Stimulated activated naive CD8-positive, alpha-beta T cell treated with anti-CD3 and anti-CD28 coated beads, Interleukin-15, amount 100 ng/mL, for 72 hours (primary cell): ENCODE data around the gene RGS6.

Experiments used
- ATAC-seq: fragments of 150-1000 bp; cut with Tn5 transposase; 2 replicates; pipeline ENCODE4 v1.10.0; 2021; ENCODE audit warnings: mild to moderate bottlenecking, moderate library complexity
- DNase-seq, 2 donors: peaks; one replicate each; pipeline ENCODE4 v3.0.0; 2021 to 2022
- H3K27ac Mint-ChIP-seq, 2 donors: one replicate each; pipeline ENCODE4 v1.8.0; 2022; ENCODE audit warnings: mild to moderate bottlenecking in 2 of 2, mixed read lengths in 2 of 2, moderate library complexity in 2 of 2
- H3K27me3 Mint-ChIP-seq: one replicate; pipeline ENCODE4 v1.8.0; 2022; ENCODE audit warnings: mixed read lengths
- H3K4me1 Mint-ChIP-seq: one replicate; pipeline ENCODE4 v1.8.0; 2022; ENCODE audit warnings: mild to moderate bottlenecking, mixed read lengths
- H3K4me3 Mint-ChIP-seq, 2 donors: one replicate each; pipeline ENCODE4 v1.8.0; 2022; ENCODE audit warnings: mild to moderate bottlenecking in 2 of 2, mixed read lengths in 2 of 2, moderate library complexity in 1 of 2
- H3K9me3 Mint-ChIP-seq, 2 donors: one replicate each; pipeline ENCODE4 v1.8.0; 2022; ENCODE audit warnings: mixed read lengths in 2 of 2

RGS6 gene

DNA sequence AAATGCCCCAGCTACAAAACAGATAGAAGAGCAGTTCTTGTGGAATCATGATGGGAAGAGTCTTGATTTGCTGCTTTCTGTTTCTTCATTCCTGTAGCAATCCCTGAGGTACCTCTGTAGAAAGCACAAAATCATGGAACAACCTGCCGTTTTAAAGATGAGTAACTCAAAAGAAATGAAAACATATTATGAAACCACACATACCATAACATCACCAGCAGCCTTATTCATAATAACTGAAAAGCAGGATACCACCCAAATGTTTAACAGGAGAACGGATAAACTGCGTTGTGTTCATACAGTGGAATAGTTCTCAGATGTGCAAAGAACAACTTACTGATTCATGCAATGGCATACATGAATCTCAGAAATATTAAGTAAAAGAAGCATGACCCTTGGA is 188.1 kb downstream of the RGS6 start:
- no peak for DNase-seq
- H3K27ac Mint-ChIP-seq = no peak overlapping the region
- no peaks in the 10 kb centered on the region for H3K9me3 Mint-ChIP-seq
- H3K4me3 Mint-ChIP-seq = no peak overlapping the region
- H3K27me3 Mint-ChIP-seq = peaks cover 9% of the 10 kb centered on the region
- no peaks in the 10 kb centered on the region for H3K4me1 Mint-ChIP-seq
- no peak for ATAC-seq

DNA sequence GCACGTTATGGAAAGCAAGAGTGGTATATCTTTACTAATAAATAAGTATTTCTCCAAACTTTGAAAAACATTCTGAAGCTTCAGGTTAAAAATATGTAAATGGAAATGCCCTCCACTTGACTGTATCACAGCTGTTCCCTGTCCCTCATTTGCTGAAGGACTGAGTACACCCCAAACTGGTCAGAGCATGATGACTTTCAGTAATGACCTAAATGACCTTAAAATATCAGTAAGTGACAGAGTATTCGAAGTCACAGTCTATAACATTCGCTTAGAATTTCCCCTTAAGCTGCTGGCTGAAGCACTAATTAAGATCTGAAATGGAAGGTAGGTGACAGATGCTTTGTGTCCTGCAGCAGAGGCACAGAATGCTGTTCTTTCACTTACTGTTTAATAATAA is 191.5 kb downstream of the RGS6 start:
- H3K27me3 Mint-ChIP-seq = peaks cover 8% of the 10 kb centered on the region
- no peaks in the 10 kb centered on the region for H3K4me1 Mint-ChIP-seq
- ATAC-seq (no peak), DNase-seq (no peak)
- no peak overlapping the region for H3K4me3 Mint-ChIP-seq
- H3K27ac Mint-ChIP-seq = no peak overlapping the region
- H3K9me3 Mint-ChIP-seq = no peaks in the 10 kb centered on the region

DNA sequence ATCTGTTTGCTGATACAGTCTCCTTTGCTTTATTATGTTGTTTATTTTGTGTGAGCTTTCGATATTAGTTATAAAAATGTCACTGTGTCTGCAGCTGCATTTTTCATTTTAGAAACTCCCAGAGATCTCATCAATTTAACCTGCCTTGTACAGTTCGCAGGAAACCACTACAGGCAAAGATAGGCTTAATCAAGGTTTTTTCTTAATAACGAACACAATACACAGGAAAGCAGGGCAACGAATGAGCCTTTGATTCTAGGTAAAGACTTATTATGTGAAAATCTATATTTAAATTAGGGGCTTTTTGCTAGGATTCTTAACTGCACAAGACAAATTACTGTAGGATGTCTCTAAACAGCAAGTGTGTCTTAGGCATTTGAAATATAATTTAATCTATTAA is 191.9 kb downstream of the RGS6 start:
- H3K9me3 Mint-ChIP-seq = no peaks in the 10 kb centered on the region
- H3K27ac Mint-ChIP-seq = no peak overlapping the region
- no peak overlapping the region for H3K4me3 Mint-ChIP-seq
- H3K4me1 Mint-ChIP-seq = no peaks in the 10 kb centered on the region
- H3K27me3 Mint-ChIP-seq = peaks cover 8% of the 10 kb centered on the region
- DNase-seq = no peak
- no peak for ATAC-seq

DNA sequence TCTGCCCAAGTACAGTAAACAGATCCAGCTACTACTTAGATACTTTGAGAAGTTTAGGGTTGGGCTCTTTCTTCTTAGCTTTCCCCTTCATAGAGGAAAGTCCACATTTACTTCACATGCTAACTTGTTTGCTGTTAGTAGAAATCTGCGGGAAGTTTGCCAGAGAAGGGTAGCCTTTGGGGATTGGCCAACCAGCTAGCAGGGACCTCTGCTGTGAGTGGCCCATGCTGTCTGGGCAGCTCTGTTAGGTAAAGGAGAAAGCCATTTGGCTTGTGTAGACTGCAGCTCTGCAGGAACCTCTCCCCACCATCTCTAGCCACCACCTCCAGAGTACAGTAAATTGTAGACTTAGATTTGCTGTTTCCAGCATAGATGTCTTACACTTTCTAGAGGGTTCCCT is 193.9 kb downstream of the RGS6 start:
- Mint-ChIP-seq H3K27ac (no peak overlapping the region), H3K4me1 (no peaks in the 10 kb centered on the region), H3K4me3 (no peak overlapping the region), H3K27me3 (peaks cover 18% of the 10 kb centered on the region), H3K9me3 (no peaks in the 10 kb centered on the region)
- DNase-seq (no peak), ATAC-seq (no peak)

DNA sequence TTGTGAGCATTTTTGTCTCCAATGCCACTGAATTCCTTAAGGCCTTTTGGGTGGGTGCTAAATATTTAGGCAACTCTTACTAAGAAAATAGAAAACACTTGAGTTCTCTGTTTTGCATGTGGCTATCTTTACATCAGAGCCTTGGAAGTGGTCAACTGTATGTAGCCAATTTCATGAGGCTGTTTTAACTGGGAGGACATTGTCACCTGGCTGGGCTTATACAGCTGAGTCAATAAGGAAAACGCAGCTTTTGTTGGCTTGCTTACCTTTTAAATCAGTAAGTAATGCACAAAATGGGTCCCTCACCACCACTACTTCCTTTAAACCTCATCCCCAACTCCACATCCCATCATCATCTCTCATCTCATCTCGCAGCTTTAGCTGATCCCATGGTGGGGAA is 194.3 kb downstream of the RGS6 start:
- Mint-ChIP-seq H3K9me3 (no peaks in the 10 kb centered on the region), H3K4me3 (no peak overlapping the region), H3K27ac (no peak overlapping the region), H3K27me3 (peaks cover 18% of the 10 kb centered on the region), H3K4me1 (no peaks in the 10 kb centered on the region)
- ATAC-seq (no peak), DNase-seq (no peak)

DNA sequence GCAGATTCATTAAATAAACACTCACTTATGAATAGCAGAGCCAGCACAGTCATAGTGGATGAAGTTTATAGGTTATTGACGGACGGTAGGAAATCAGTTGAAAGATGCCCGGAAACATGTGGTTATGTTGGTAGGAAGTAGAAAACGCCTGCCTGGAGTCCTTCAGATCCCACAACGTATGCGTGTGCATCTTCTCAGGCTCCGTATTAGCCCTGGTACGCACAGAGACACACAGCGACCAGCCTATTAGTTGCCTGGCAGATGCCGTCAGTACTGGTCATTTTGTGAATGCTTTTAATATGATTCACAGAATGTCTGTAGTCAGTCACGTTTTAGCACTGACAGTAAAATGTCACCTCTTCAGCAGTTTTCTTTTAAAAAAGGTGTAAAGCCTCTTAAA is 196.4 kb downstream of the RGS6 start:
- ATAC-seq (no peak), DNase-seq (no peak)
- H3K27ac Mint-ChIP-seq = no peak overlapping the region
- H3K27me3 Mint-ChIP-seq = peaks cover 33% of the 10 kb centered on the region
- no peak overlapping the region for H3K4me3 Mint-ChIP-seq
- H3K4me1 Mint-ChIP-seq = no peaks in the 10 kb centered on the region
- H3K9me3 Mint-ChIP-seq = peaks cover 0 to 3% of the 10 kb centered on the region in 2 donors

DNA sequence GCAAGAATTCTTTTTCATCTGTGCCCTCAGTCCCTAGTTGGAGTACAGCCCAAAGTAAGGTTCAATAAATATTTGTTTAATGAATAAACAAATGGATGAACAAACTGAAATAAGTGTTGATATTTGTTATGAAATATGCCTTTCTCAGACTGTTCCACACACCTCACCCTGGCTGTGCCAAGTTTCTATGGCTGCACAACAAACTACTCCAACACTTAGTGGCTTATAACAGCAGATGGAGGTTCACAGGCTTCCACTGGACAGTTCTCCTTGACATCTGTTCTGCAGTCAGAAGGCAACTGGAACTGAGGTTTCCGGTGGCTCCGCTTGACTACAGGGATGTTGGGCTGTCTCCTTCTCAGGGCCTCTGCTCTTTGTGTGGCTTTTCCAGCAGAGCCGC is 197.1 kb downstream of the RGS6 start:
- peaks cover 40% of the 10 kb centered on the region for H3K27me3 Mint-ChIP-seq
- H3K4me1 Mint-ChIP-seq = no peaks in the 10 kb centered on the region
- DNase-seq (no peak), ATAC-seq (no peak)
- no peak overlapping the region for H3K4me3 Mint-ChIP-seq
- no peak overlapping the region for H3K27ac Mint-ChIP-seq
- H3K9me3 Mint-ChIP-seq = peaks cover 0 to 10% of the 10 kb centered on the region in 2 donors

DNA sequence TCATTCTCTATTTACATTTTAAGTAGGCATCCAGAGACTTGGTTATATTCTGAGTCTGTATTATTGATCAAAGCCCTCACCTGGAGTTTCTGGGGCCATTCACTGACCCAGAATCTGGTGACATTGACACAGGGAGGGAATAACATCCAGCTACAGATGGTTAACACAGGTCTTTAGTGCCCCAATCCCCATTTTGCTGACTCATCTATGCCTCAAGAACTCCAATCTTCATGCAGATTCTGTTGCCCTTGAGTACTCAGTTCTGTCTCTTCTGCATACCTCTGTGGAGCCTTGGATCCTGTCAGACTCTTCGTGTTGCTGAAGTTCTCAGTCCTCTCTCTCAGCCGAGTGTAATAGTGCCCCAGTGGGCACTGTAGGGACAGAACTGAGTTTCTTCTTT is 208.9 kb downstream of the RGS6 start:
- no peaks in the 10 kb centered on the region for H3K9me3 Mint-ChIP-seq
- H3K27me3 Mint-ChIP-seq = peaks cover 31% of the 10 kb centered on the region
- no peaks in the 10 kb centered on the region for H3K4me1 Mint-ChIP-seq
- no peak overlapping the region for H3K27ac Mint-ChIP-seq
- DNase-seq (no peak), ATAC-seq (no peak)
- no peak overlapping the region for H3K4me3 Mint-ChIP-seq

DNA sequence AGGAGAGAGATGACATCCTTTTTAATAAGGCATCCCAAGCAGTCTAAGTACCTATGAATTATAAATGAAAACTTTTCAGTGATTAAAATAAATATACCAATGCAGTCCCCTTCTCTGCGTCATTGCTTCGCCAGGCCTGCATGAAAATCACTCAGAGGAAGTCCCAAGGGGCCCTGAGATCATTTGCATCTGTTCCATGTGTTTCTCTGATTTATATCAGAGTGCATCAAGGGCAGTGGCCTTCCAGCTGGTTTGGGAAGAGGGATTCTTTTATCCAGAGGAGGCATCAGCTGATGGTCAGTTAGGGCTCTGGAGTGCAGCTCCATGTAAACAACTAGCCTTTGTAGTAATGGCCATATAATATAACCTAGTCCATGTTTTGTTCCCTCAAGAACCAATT is 210.1 kb downstream of the RGS6 start:
- DNase-seq (no peak), ATAC-seq (no peak)
- Mint-ChIP-seq H3K27ac (no peak overlapping the region), H3K27me3 (peaks cover 37% of the 10 kb centered on the region), H3K9me3 (no peaks in the 10 kb centered on the region), H3K4me1 (no peaks in the 10 kb centered on the region), H3K4me3 (no peak overlapping the region)

DNA sequence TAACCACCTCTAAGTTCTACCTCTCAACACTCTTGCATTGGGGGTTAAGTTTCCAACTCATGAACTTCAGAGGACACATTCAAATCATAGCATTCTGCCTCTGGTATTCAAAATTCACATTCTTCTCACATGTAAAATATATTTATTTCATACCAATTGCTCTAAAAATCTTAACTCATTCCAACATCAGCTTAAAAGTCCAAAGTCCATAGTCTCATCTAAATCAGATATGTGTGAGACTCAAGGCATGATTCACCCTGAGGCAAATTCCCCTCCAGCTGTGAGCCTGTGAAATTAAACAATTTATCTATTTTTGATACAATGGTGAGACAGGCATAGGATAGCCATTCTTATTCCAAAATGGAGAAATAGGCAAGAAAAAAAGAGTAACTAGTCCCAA is 214.0 kb downstream of the RGS6 start:
- ATAC-seq = no peak

DNA sequence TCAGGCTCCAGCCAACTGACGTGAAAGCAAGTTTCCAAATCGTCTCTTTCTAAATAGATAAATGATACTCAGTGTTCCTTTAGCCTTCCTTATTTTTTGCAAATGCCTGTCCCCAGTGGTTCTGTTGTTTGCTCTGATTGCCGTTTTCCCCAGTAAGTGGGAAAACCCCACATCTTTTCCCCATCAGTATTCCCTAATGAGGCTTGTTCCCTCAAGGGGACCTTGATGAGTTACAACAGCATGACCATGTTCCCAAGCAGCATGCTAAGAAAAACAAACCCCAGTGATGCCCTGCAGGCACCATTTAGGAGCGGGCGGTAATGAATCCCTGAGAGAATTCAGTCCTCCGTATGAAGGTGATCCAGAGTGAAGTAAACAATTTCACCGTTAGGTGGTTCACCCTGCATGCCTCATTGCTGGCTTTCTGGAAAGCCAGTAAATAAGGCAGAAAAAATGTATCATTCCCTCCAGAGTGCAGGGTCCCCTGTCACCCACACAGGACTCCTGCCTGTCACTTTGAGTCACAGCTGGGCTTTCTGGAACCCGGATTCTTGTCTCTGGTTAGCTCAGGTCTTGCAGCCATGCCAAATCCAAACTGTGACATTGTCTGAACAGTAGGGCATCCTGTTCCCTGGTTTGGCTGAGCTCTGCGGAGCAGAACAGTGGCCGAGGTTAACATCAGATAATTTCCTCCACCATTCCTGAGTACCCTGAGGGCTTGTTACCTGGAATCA is 222.6 kb downstream of the RGS6 start:
- peaks cover 13% of the 10 kb centered on the region for H3K4me1 Mint-ChIP-seq
- H3K4me3 Mint-ChIP-seq = no peak overlapping the region
- peaks cover 52% of the 10 kb centered on the region for H3K27me3 Mint-ChIP-seq
- peaks cover 12 to 20% of the 10 kb centered on the region in 2 donors for H3K9me3 Mint-ChIP-seq
- ATAC-seq = peak; percentile 39
- DNase-seq = peak in 1 of 2 donors; percentile 9
- H3K27ac Mint-ChIP-seq = no peak overlapping the region

More for the DNA sequence above, 214.0 kb downstream of the RGS6 start:
- Mint-ChIP-seq H3K9me3 (no peaks in the 10 kb centered on the region), H3K4me3 (no peak overlapping the region), H3K27ac (no peak overlapping the region), H3K27me3 (peaks cover 41% of the 10 kb centered on the region), H3K4me1 (no peaks in the 10 kb centered on the region)
- DNase-seq = no peak

DNA sequence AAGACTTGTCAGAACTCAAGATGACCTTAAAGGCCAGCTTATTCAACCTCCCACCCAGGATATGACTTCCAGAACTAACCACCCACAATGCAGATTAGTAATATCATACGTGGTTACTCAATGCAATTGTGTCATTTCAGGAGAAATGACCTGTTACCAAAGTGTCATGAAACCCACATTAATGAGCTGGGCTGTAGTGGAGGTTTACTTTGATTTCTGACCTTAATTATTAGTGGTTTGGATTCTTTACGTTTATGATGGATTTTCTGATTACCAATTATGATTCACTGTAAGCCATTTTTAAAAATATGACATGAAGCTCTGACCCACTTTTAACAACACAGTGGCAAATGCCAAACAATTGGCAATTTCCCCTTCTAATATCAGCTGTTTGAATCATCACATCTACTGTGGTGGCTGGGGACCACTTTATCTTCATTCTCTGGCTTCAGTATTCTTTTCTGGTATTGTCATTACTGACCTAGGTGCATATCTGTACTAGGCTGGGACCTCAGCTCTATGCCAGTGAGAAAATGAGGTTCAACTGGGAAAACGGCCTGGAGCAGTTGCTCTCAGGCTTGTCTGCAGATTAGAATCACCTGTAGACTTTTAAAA is 223.3 kb downstream of the RGS6 start:
- peak; percentile 87 for ATAC-seq
- Mint-ChIP-seq H3K4me1 (peaks cover 13% of the 10 kb centered on the region), H3K27me3 (peaks cover 52% of the 10 kb centered on the region), H3K9me3 (peaks cover 12 to 20% of the 10 kb centered on the region in 2 donors), H3K27ac (no peak overlapping the region), H3K4me3 (no peak overlapping the region)
- no peak for DNase-seq

DNA sequence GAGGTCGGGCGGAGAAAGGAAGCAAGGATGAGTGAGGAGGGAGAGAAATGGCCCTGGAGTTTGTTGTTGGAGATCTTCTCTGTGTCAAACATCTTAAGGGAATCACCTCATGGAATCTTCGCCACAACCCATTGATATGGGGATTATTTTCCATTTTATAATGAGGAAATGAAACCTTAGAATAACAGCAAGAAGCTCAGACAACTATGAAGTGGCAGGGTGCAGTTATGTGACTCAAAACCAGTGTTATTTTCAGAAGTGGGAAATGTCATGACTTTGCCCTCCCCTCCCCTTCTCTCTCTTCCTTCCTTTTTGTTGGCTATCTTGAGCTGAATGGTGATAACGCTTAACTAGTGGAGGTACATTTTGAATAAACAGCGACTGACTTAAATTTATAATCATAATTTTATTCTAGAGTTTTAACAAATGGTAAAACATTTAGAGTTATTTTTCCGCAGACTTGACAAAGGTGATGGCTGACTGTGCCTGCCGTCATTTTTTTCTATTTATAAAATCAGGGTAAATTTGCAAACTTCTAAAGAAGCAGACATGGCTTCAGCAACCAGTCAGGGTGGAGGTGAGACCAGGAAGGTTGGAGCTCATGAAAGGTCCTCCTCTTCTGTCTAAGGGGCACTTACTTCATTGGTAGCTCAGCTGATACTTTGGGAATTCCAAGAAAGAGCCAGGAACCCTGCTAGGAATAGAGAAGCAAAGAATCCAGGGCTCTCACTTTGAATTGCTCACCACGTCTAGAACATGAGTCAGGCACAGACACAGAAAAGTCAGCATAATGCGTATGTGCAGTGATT is 232.4 kb downstream of the RGS6 start:
- H3K4me1 Mint-ChIP-seq = peaks cover 13% of the 10 kb centered on the region
- no peak overlapping the region for H3K4me3 Mint-ChIP-seq
- ATAC-seq (no peak), DNase-seq (no peak)
- no peak overlapping the region for H3K27ac Mint-ChIP-seq
- H3K9me3 Mint-ChIP-seq = no peaks in the 10 kb centered on the region
- peaks cover 51% of the 10 kb centered on the region for H3K27me3 Mint-ChIP-seq

DNA sequence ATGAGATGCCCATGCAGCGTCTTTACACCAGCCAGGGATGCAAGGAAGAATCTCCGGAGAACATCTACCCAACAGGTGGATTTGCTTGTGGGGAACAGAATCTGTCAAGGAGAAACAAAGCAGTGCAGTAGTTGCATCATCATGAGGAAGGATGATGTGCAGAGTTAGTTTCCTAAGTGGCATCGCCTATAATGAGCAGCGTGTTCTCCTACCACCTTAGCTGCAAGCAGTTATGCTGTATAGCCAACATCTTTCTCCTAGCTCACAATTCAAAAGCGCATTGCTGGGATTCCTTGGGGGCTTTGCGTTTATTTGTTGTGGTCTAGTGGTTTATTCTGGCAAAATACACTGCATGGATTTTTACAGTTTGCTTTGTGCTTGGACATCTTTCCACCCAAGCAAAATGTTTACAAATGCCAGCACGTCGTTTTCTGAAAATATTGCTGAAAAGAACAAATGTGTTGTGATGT is 233.0 kb downstream of the RGS6 start:
- H3K27me3 Mint-ChIP-seq = peaks cover 51% of the 10 kb centered on the region
- H3K4me1 Mint-ChIP-seq = peaks cover 13% of the 10 kb centered on the region
- DNase-seq = no peak
- no peaks in the 10 kb centered on the region for H3K9me3 Mint-ChIP-seq
- no peak for ATAC-seq
- no peak overlapping the region for H3K4me3 Mint-ChIP-seq
- H3K27ac Mint-ChIP-seq = no peak overlapping the region

DNA sequence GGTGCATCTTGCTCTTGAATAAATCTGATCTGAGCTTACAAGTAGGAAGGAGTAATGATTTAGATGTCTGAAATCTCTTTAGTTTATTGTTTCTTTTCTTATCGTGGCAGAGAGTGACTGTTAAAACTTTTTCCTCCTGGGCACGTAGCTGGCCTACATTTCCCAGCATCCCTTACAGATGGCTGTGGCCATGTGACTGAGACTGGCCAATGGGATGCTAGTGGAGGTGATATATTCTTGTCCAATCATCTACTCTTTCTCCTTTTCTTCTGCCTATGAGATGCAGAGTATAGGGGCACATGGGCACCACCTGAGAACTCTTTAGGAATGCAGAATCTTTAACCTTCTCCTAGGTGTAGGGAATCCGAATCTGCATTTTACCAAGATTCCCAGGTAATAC is 237.3 kb downstream of the RGS6 start:
- no peak for ATAC-seq
- Mint-ChIP-seq H3K27me3 (peaks cover 10% of the 10 kb centered on the region), H3K27ac (no peak overlapping the region), H3K4me1 (no peaks in the 10 kb centered on the region), H3K9me3 (no peaks in the 10 kb centered on the region), H3K4me3 (no peak overlapping the region)
- no peak for DNase-seq

DNA sequence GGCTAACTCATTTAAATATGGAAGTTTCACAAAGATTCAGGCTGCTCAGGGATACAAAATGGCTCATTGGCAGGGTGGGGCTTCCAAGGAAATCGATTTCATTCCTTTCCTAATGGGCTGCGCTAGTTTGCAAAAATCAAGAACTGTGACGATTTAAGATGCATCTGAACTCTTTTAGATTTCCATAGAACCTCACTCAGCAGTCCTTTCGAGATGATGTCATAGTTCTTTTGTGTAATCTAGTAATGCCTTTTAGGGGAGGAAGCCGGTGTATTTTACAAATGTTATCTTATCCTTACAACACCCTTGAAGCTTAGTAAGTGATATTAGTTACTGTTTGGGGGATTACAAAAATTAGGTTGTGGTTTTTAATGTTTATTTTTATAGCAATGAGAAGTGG is 239.8 kb downstream of the RGS6 start:
- no peak for ATAC-seq
- no peaks in the 10 kb centered on the region for H3K9me3 Mint-ChIP-seq
- no peak overlapping the region for H3K27ac Mint-ChIP-seq
- H3K4me1 Mint-ChIP-seq = no peaks in the 10 kb centered on the region
- DNase-seq = no peak
- H3K4me3 Mint-ChIP-seq = no peak overlapping the region
- peaks cover 20% of the 10 kb centered on the region for H3K27me3 Mint-ChIP-seq
